ENCODE results near the gene LIPH. TPM values are rescaled to one million over a fixed set of nuclear protein-coding genes. Genes with fewer than 3 reads are reported as not detected.

The LIPH gene
- total RNA-seq, 1 donor from 2014 or later = not detected

DNA sequence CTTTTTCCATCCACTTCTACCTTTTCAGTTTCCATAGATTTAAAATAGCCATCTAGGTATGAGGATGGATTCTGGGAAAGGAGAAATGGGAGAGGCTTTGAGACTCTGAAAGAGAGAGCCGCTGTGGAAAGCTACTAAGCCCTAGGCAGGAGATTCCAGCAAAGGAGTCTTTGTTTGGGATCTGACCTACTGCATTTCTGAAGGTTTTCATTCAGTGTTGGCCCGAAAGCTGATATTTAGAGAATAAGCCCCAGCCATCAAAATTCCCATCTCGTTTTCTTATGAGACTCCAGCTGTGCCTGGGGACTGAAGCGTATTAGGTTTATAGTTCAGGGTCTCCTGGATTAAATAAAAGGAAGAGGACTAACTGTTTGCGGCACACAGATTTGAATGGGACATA is 19.5 kb downstream of the LIPH start:
- Mint-ChIP-seq H3K27me3 (ENCODE audit: low read depth) (no peaks in the 10 kb centered on the region), H3K4me1 (peaks cover 15% of the 10 kb centered on the region), H3K4me3 (no peak overlapping the region), H3K36me3 (ENCODE audit: low read depth) (no peaks in the 10 kb centered on the region), H3K9me3 (no peaks in the 10 kb centered on the region), H3K27ac (ENCODE audit: unreplicated experiment) (peak overlapping the region; percentile 47)
- DNase-seq (ENCODE audit: low read depth, low spot score) = no peak
- TF ChIP-seq, protein P1, sequence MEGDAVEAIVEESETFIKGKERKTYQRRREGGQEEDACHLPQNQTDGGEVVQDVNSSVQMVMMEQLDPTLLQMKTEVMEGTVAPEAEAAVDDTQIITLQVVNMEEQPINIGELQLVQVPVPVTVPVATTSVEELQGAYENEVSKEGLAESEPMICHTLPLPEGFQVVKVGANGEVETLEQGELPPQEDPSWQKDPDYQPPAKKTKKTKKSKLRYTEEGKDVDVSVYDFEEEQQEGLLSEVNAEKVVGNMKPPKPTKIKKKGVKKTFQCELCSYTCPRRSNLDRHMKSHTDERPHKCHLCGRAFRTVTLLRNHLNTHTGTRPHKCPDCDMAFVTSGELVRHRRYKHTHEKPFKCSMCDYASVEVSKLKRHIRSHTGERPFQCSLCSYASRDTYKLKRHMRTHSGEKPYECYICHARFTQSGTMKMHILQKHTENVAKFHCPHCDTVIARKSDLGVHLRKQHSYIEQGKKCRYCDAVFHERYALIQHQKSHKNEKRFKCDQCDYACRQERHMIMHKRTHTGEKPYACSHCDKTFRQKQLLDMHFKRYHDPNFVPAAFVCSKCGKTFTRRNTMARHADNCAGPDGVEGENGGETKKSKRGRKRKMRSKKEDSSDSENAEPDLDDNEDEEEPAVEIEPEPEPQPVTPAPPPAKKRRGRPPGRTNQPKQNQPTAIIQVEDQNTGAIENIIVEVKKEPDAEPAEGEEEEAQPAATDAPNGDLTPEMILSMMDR (conservative IDR thresholded peaks at IDR 0.05) = no peak

DNA sequence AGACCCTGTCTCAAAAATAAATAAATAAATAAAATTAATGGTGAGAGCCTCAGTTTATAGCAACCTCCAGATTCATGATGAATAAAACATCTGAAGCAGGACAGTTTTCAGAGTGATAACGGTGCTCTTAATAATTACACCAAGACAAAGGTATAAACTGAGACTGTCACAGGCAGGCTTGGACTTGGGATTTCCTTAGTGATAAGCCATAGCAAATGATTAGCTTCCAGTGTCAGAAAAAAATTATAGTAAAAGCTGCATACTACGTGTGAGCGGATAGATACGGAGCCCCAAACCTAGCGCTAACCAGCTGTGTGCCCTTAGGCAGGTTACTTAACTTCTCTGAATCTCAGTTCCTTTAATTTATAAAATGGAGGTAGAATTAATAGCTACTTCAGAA is 21.5 kb downstream of the LIPH start:
- Mint-ChIP-seq H3K36me3 (ENCODE audit: low read depth) (no peaks in the 10 kb centered on the region), H3K4me1 (peaks cover 11% of the 10 kb centered on the region), H3K27ac (ENCODE audit: unreplicated experiment) (no peak overlapping the region), H3K9me3 (no peaks in the 10 kb centered on the region), H3K4me3 (no peak overlapping the region), H3K27me3 (ENCODE audit: low read depth) (peaks cover under 1% of the 10 kb centered on the region)
- DNase-seq (ENCODE audit: low read depth, low spot score) = no peak
- TF ChIP-seq, protein P1 (conservative IDR thresholded peaks at IDR 0.05) = no peak

DNA sequence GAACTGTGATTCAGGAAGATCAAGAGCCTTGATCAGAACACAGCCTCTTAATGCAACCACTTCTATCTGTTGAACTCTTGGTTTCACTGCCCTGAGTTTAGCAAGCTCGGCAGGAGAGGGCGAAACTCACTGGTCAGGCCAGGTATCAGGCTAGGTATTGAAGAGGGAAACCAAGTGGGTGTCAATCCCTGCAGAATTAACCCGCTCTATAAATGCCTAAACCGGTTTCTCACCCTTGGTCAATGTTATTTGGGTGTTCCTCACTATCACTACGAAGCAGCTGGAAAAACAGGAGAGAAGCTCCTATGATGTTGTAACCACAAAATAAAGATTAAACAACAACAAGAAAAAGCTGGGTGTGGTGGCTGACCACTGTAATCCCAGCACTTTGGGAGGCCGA is 23.9 kb downstream of the LIPH start:
- TF ChIP-seq, protein P1 (conservative IDR thresholded peaks at IDR 0.05) = no peak
- no peaks in the 10 kb centered on the region for H3K36me3 Mint-ChIP-seq (ENCODE audit: low read depth)
- H3K4me3 Mint-ChIP-seq = no peak overlapping the region
- peaks cover 10% of the 10 kb centered on the region for H3K4me1 Mint-ChIP-seq
- DNase-seq (ENCODE audit: low read depth, low spot score) = no peak
- H3K27me3 Mint-ChIP-seq (ENCODE audit: low read depth) = peaks cover 19% of the 10 kb centered on the region
- no peak overlapping the region for H3K27ac Mint-ChIP-seq (ENCODE audit: unreplicated experiment)
- H3K9me3 Mint-ChIP-seq = no peaks in the 10 kb centered on the region

DNA sequence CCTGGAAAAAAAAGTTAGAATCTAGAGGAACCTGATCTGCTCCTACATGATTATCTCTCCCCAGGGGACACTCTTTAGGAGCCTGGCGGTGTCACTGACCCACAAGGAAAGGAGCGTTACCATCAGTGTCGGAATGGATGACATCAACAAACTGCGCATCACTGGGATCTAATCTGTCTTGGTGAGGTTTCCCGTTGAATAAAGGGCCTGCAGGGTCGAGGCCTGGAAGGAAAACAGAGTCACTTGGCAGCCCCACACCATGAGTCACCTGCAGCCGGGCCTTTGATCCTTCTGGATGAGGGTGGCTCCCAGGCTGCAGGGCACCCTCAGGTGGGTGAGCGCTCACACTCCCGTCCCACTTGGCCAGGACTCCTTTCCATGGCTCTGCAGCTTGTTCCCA is 25.0 kb downstream of the LIPH start:
- Mint-ChIP-seq H3K27me3 (ENCODE audit: low read depth) (peaks cover 27% of the 10 kb centered on the region), H3K27ac (ENCODE audit: unreplicated experiment) (no peak overlapping the region), H3K36me3 (ENCODE audit: low read depth) (no peaks in the 10 kb centered on the region), H3K9me3 (no peaks in the 10 kb centered on the region), H3K4me3 (no peak overlapping the region), H3K4me1 (no peaks in the 10 kb centered on the region)
- TF ChIP-seq, protein P1 (conservative IDR thresholded peaks at IDR 0.05) = no peak
- no peak for DNase-seq (ENCODE audit: low read depth, low spot score)

DNA sequence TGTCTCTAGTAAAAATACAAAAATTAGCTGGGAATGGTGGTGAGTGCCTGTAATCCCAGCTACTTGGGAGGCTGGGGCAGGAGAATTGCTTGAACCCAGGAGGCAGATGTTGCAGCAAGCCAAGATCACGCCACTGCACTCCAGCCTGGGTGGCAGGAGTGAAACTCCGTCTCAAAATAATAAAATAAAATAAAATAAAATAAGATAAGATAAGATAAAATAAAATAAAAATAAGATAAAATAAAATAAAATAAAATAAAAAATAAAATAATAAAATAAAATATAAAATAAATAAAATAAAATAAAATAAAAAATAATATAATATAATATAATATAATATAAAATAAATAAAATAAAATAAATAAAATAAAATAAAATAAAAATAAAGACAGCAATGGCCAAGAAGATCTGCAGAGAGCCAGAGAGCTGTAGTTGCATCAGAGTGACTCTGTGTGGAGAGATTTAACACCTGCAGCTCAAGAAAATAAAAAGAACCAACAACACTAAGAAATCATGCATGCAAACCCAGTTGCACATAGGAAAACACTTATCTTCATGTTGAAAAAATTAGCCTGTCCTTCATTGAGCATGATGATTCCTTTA is 25.9 kb downstream of the LIPH start:
- H3K9me3 Mint-ChIP-seq = no peaks in the 10 kb centered on the region
- H3K27me3 Mint-ChIP-seq (ENCODE audit: low read depth) = peaks cover 36% of the 10 kb centered on the region
- H3K4me3 Mint-ChIP-seq = no peak overlapping the region
- TF ChIP-seq, protein P1 (conservative IDR thresholded peaks at IDR 0.05) = no peak
- no peak overlapping the region for H3K27ac Mint-ChIP-seq (ENCODE audit: unreplicated experiment)
- no peak for DNase-seq (ENCODE audit: low read depth, low spot score)
- H3K36me3 Mint-ChIP-seq (ENCODE audit: low read depth) = no peaks in the 10 kb centered on the region
- no peaks in the 10 kb centered on the region for H3K4me1 Mint-ChIP-seq

Measured in neural crest cell (in vitro differentiated cells).